AG09309 (cell line): ENCODE data around the gene CEMIP.

Source experiments
- DNase-seq: peaks from one replicate; pipeline ENCODE4 v3.0.0-alpha.2; 2010; ENCODE audit warnings: low read depth
- H3K4me3 ChIP-seq: 2 replicates; pipeline ENCODE4 v1.5.1; 2011; ENCODE audit warnings: mild to moderate bottlenecking, low read depth, low read length, moderate library complexity; ENCODE audit not compliant: control insufficient read depth
- TF ChIP-seq, protein P1 (sequence below): IDR thresholded peaks from 2 replicates; pipeline ENCODE4 v1.5.1; 2011; ENCODE audit warnings: mild to moderate bottlenecking, low read depth, low read length, inconsistent platforms; ENCODE audit not compliant: insufficient read depth, control insufficient read depth; ENCODE audit errors: missing control alignments

CEMIP gene

DNA sequence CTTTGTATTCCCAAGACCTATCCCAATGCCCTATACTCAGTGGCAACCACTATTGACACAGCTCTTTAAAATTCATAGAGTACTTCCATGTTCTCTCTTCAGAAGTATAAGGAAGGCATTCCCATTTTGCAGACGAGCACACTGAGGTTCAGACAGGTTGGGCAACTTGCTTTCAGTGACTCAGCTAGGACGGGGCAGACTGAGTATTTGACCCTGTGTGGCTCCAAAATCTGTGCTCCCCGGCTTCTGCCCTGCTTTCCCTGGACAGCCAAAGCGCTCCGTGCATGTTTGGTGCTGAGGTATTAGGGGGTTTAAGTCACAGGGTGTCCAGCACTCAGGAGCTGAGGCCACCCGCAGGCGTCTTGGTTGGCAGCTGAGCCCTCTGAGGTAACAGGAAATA is 59.5 kb downstream of the CEMIP start:
- H3K4me3 ChIP-seq = no peak overlapping the region
- no peak for DNase-seq
- TF ChIP-seq, protein P1, sequence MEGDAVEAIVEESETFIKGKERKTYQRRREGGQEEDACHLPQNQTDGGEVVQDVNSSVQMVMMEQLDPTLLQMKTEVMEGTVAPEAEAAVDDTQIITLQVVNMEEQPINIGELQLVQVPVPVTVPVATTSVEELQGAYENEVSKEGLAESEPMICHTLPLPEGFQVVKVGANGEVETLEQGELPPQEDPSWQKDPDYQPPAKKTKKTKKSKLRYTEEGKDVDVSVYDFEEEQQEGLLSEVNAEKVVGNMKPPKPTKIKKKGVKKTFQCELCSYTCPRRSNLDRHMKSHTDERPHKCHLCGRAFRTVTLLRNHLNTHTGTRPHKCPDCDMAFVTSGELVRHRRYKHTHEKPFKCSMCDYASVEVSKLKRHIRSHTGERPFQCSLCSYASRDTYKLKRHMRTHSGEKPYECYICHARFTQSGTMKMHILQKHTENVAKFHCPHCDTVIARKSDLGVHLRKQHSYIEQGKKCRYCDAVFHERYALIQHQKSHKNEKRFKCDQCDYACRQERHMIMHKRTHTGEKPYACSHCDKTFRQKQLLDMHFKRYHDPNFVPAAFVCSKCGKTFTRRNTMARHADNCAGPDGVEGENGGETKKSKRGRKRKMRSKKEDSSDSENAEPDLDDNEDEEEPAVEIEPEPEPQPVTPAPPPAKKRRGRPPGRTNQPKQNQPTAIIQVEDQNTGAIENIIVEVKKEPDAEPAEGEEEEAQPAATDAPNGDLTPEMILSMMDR = no peak

DNA sequence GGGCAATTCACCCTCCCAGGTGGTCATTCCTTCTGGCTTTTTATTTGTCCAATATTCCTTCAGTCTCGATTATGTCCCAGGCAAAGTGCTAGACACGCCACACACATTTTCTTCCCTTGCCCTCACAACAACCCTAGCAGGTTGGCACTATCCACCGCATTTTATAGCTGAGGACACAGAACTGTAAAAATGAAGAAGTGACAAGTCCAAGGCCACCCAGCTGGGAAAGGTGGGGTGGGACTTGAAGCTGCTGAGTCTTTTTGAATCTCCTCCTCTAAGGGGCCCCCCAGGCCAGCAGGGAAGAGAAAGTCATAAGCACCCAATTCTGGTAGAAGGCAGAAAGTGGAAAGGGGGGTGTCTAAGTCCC is 60.6 kb downstream of the CEMIP start:
- TF ChIP-seq, protein P1 = no peak
- DNase-seq = no peak
- no peak overlapping the region for H3K4me3 ChIP-seq

DNA sequence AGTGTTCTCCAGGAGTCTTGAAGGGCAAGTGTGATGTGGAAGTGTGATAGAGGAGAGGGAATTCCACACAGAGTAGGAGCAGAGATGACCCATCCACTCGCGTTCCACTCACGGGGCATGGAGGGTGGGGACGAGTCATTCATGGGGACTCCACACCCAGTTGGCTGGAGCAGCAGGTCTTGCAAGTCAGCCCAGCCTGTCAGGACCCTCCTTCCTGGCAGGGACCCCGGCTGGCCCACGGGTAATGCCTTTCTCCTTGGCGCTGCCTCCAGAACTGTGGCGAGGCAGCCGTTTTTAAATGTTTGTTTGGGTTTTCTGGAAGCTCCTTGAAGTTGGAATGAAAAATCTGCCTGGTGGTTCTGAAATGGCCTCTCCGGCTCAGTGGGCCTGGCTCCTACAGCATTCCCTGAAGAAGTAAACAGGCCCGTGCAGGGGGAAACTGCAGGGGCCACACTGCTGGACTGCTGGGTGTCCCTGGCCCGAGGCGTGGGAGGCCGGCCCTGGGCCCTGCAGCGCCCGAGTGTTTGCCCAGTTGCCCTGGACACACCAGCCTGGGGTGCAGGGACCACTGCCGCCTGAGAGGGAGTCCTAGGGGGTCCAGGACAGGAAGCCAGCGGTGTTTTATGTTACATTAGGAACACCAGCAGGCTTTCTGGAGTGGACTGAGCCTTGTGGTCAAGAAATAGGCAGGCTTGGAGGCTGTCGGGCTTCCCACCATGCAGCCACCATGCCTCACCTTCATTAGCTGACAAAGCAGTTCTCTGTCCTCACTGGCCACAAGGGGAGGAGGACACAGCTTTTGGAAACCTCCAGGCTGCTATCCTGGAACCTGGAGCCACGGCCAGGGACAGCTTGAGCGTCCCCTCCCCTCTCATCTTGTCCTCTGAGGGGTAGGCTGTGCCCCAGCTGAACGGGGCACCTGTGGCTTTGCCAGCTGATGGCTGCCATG is 61.3 kb downstream of the CEMIP start:
- TF ChIP-seq, protein P1 = no peak
- DNase-seq = no peak
- H3K4me3 ChIP-seq = no peak overlapping the region

- TF ChIP-seq, protein P1 = no peak
- DNase-seq = no peak
- no peak overlapping the region for H3K4me3 ChIP-seq
Observed at GRCh38 chr15:80841541-80841940, 62.4 kb downstream of the CEMIP start.

- no peak for DNase-seq
- TF ChIP-seq, protein P1 = no peak
- H3K4me3 ChIP-seq = no peak overlapping the region
Observed at GRCh38 chr15:80844011-80844732, 65.0 kb downstream of the CEMIP start.

- DNase-seq = no peak
- TF ChIP-seq, protein P1 = no peak
- no peak overlapping the region for H3K4me3 ChIP-seq
Observed at GRCh38 chr15:80846031-80846815, 67.1 kb downstream of the CEMIP start.
